Astrocyte (in vitro differentiated cells and primary cell): ENCODE measurements around the gene ASB18. TPM values are rescaled to one million over a fixed set of nuclear protein-coding genes. Genes with fewer than 3 reads are reported as not detected.

Experiments
- DNase-seq: peaks from one replicate; pipeline ENCODE4 v3.0.0-alpha.2; 2010; ENCODE audit warnings: low read depth
- FAIRE-seq: peaks from 2 replicates; lab custom pipeline; 2011; peaks lifted over from hg19 to GRCh38; lab: Jason Lieb, UNC
- H2AFZ ChIP-seq: 2 replicates; pipeline ENCODE4 v1.6.0; 2012; ENCODE audit warnings: low read depth, low read length, inconsistent platforms
- H3K27ac ChIP-seq: 2 replicates; pipeline ENCODE4 v1.5.1; 2011; ENCODE audit warnings: low read depth, low read length, inconsistent platforms
- H3K27me3 ChIP-seq: 2 replicates; pipeline ENCODE4 v1.6.0; 2011; ENCODE audit warnings: low read length, inconsistent platforms; ENCODE audit not compliant: insufficient read depth
- H3K36me3 ChIP-seq: 2 replicates; pipeline ENCODE4 v1.5.1; 2011; ENCODE audit warnings: low read length, inconsistent platforms; ENCODE audit not compliant: insufficient read depth
- H3K4me1 ChIP-seq: 2 replicates; pipeline ENCODE4 v1.5.1; 2011; ENCODE audit warnings: low read length, inconsistent platforms; ENCODE audit not compliant: insufficient read depth
- H3K4me2 ChIP-seq: 2 replicates; pipeline ENCODE4 v1.6.0; 2012; ENCODE audit warnings: low read length, inconsistent platforms
- H3K4me3 ChIP-seq: 2 replicates; pipeline ENCODE4 v1.5.1; 2011; ENCODE audit warnings: low read depth, mild to moderate bottlenecking, low read length, inconsistent platforms; ENCODE audit not compliant: insufficient read depth
- H3K79me2 ChIP-seq: 2 replicates; pipeline ENCODE4 v1.6.0; 2012; ENCODE audit warnings: mild to moderate bottlenecking, low read length, inconsistent platforms; ENCODE audit not compliant: insufficient read depth
- H3K9ac ChIP-seq: 2 replicates; pipeline ENCODE4 v1.6.0; 2012; ENCODE audit warnings: mild to moderate bottlenecking, low read length, inconsistent platforms
- H3K9me3 ChIP-seq: 2 replicates; pipeline ENCODE4 v1.5.1; 2012; ENCODE audit warnings: low read depth, mild to moderate bottlenecking, low read length, inconsistent platforms; ENCODE audit not compliant: insufficient read depth
- H4K20me1 ChIP-seq: 2 replicates; pipeline ENCODE4 v1.6.0; 2012; ENCODE audit warnings: low read length, inconsistent platforms; ENCODE audit not compliant: insufficient read depth
- H3K27ac Mint-ChIP-seq: one replicate; pipeline ENCODE4 v1.8.0; 2021; ENCODE audit warnings: mild to moderate bottlenecking, mixed read lengths; ENCODE audit not compliant: unreplicated experiment
- H3K27me3 Mint-ChIP-seq: one replicate; pipeline ENCODE4 v1.8.0; 2021; ENCODE audit warnings: low read depth, mixed read lengths; ENCODE audit not compliant: unreplicated experiment
- H3K36me3 Mint-ChIP-seq: one replicate; pipeline ENCODE4 v1.8.0; 2021; ENCODE audit warnings: low read depth, mixed read lengths; ENCODE audit not compliant: unreplicated experiment
- H3K4me1 Mint-ChIP-seq: one replicate; pipeline ENCODE4 v1.8.0; 2021; ENCODE audit warnings: low read depth, mixed read lengths; ENCODE audit not compliant: unreplicated experiment
- H3K4me3 Mint-ChIP-seq: one replicate; pipeline ENCODE4 v1.8.0; 2021; ENCODE audit warnings: mild to moderate bottlenecking, moderate library complexity, mixed read lengths; ENCODE audit not compliant: unreplicated experiment
- H3K9me3 Mint-ChIP-seq: one replicate; pipeline ENCODE4 v1.8.0; 2021; ENCODE audit warnings: mild to moderate bottlenecking, mixed read lengths; ENCODE audit not compliant: unreplicated experiment
- CTCF ChIP-seq: IDR thresholded peaks from 2 replicates; pipeline ENCODE4 v1.5.1; 2011; ENCODE audit warnings: low read depth, mild to moderate bottlenecking, inconsistent platforms, low read length, moderate library complexity; ENCODE audit not compliant: insufficient read depth
- EZH2 ChIP-seq: IDR thresholded peaks from 2 replicates; pipeline ENCODE4 v1.6.1; 2012; ENCODE audit warnings: mild to moderate bottlenecking, low read length, inconsistent platforms; ENCODE audit not compliant: insufficient read depth
- total RNA-seq: library from RNA; stranded (reverse); gene quantifications from 2 replicates; pipeline ENCODE4 v1.2.1, GENCODE V29; 2021

ASB18 gene
- total RNA-seq, 1 donor from 2014 or later = not detected

- H3K27ac ChIP-seq = no peak overlapping the region
- Mint-ChIP-seq H3K36me3 (peaks cover 5% of the 10 kb centered on the region), H3K27ac (no peak overlapping the region), H3K4me3 (no peak overlapping the region), H3K9me3 (peaks cover 9% of the 10 kb centered on the region), H3K4me1 (no peaks in the 10 kb centered on the region), H3K27me3 (peaks cover 31% of the 10 kb centered on the region)
- H3K4me2 ChIP-seq = no peak overlapping the region
- no peak for DNase-seq
- no peaks in the 10 kb centered on the region for H3K36me3 ChIP-seq
- no peaks in the 10 kb centered on the region for H3K79me2 ChIP-seq
- no peak for TF ChIP-seq CTCF
- no peak for TF ChIP-seq EZH2
- H3K9me3 ChIP-seq = no peaks in the 10 kb centered on the region
- no peak overlapping the region for H2AFZ ChIP-seq
- no peaks in the 10 kb centered on the region for H4K20me1 ChIP-seq
- FAIRE-seq = no peak
- H3K4me3 ChIP-seq = no peak overlapping the region
- H3K27me3 ChIP-seq = no peaks in the 10 kb centered on the region
- no peak overlapping the region for H3K9ac ChIP-seq
- H3K4me1 ChIP-seq = no peaks in the 10 kb centered on the region
Observed at GRCh38 chr2:236294647-236295046, 30.4 kb upstream of the ASB18 start.

- Histone ChIP-seq H3K79me2 (no peaks in the 10 kb centered on the region), H3K9ac (no peak overlapping the region), H3K4me3 (no peak overlapping the region), H2AFZ (no peak overlapping the region), H3K4me1 (no peaks in the 10 kb centered on the region), H3K36me3 (no peaks in the 10 kb centered on the region), H3K4me2 (no peak overlapping the region), H3K27ac (no peak overlapping the region), H3K9me3 (no peaks in the 10 kb centered on the region), H3K27me3 (no peaks in the 10 kb centered on the region), H4K20me1 (no peaks in the 10 kb centered on the region)
- H3K4me1 Mint-ChIP-seq = no peaks in the 10 kb centered on the region
- H3K36me3 Mint-ChIP-seq = peaks cover 5% of the 10 kb centered on the region
- TF ChIP-seq EZH2 (no peak), CTCF (no peak)
- FAIRE-seq (no peak), DNase-seq (no peak)
- no peak overlapping the region for H3K4me3 Mint-ChIP-seq
- H3K27me3 Mint-ChIP-seq = peaks cover 42% of the 10 kb centered on the region
- H3K9me3 Mint-ChIP-seq = peaks cover 12% of the 10 kb centered on the region
- no peak overlapping the region for H3K27ac Mint-ChIP-seq
Observed at GRCh38 chr2:236293241-236293810, 29.1 kb upstream of the ASB18 start.

- no peaks in the 10 kb centered on the region for H3K36me3 ChIP-seq
- H3K4me2 ChIP-seq = no peak overlapping the region
- H3K27ac Mint-ChIP-seq = no peak overlapping the region
- no peaks in the 10 kb centered on the region for H3K9me3 ChIP-seq
- no peak overlapping the region for H3K27ac ChIP-seq
- no peak for FAIRE-seq
- H3K4me3 ChIP-seq = no peak overlapping the region
- no peaks in the 10 kb centered on the region for H3K79me2 ChIP-seq
- H3K27me3 Mint-ChIP-seq = peaks cover 47% of the 10 kb centered on the region
- no peak overlapping the region for H3K9ac ChIP-seq
- peaks cover 4% of the 10 kb centered on the region for H3K4me1 Mint-ChIP-seq
- no peaks in the 10 kb centered on the region for H3K4me1 ChIP-seq
- peaks cover 5% of the 10 kb centered on the region for H3K36me3 Mint-ChIP-seq
- H3K4me3 Mint-ChIP-seq = no peak overlapping the region
- no peak overlapping the region for H2AFZ ChIP-seq
- H3K27me3 ChIP-seq = no peaks in the 10 kb centered on the region
- no peaks in the 10 kb centered on the region for H4K20me1 ChIP-seq
- H3K9me3 Mint-ChIP-seq = peaks cover 12% of the 10 kb centered on the region
- TF ChIP-seq EZH2 (no peak), CTCF (no peak)
- DNase-seq = no peak
Observed at GRCh38 chr2:236291911-236292310, 27.7 kb upstream of the ASB18 start.
